Measurements from ENCODE around the gene CEP250.
A peak's percentile ranks its signal among the peaks of the same experiment; 100 is the strongest.
"Not testable (repeated sequence)": the region's sequence is repeated elsewhere in the genome, so short reads cannot be mapped to it uniquely, and the experiment has no call there.

CEP250 gene

DNA sequence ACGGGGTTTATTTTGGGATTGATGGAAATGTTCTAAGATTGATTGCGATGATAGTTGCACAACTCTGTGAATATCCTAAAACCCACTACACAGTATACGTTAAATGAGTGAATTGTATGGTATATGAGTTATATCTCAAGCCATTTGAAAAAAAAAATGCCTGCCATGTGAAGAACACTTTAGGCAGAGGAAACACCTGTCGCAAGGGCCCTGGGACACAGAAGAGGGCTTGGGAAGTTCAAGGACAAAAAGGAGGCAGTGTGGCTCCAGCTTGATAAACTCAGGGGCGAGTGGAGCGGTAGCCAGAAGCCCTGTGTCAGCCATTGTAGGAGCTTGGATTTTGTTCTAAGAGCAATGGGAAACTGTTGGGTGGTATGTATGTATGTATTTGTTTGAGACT, 37.0 kb downstream of the CEP250 start:
- no peak for DNase-seq (ENCODE audit: low read depth)

DNA sequence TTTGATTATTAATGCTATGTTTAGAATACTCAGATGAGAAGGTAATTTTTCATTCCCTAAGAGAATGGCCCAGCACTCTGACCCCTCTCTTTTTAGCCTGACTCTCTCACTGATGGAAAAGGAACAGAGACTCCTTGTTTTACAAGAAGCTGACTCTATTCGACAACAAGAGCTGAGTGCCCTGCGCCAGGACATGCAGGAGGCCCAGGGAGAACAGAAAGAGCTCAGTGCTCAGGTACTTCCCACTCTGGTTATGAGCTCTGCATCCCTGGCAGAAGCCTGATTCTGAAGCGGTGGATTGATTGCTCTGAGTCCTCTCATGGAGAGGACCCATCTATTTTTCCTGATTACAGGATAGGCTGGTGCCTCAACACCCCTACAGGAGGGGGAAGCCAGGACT, 41.1 kb downstream of the CEP250 start:
- no peak for DNase-seq (ENCODE audit: low read depth)

DNA sequence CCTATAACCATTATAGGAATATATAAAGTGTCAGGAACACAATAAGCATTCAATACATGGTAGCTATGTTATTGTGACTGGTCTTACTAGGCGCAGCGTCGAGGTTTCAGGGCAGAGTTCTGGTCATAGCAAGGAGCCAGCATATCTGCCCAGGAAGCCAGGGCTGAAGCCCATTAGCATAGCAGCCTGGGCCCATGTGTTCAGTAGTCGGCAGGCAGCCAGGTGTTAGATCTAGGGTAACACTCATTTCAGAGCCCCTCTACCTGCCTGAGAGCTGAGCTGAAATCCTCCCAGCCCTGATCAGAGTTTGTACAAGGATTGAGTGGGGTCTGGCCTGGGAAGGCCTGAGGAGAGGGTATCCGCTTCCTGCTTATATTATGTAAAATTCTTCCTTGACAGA, 41.9 kb downstream of the CEP250 start:
- DNase-seq (ENCODE audit: low read depth): no peak

DNA sequence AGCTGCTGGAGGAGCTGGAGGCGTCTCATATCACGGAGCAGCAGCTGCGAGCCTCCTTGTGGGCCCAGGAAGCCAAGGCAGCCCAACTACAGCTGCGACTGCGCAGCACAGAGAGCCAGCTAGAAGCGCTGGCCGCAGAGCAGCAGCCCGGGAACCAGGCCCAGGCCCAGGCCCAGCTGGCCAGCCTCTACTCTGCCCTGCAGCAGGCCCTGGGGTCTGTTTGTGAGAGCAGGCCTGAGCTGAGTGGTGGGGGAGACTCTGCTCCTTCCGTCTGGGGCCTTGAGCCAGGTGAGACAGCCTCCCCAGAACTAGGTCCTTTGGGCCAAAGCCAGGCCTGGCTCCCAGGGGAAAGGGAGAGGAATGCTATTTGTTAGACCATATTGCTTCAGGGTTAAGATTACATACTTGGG, 42.4 kb downstream of the CEP250 start:
- no peak for DNase-seq (ENCODE audit: low read depth)

DNA sequence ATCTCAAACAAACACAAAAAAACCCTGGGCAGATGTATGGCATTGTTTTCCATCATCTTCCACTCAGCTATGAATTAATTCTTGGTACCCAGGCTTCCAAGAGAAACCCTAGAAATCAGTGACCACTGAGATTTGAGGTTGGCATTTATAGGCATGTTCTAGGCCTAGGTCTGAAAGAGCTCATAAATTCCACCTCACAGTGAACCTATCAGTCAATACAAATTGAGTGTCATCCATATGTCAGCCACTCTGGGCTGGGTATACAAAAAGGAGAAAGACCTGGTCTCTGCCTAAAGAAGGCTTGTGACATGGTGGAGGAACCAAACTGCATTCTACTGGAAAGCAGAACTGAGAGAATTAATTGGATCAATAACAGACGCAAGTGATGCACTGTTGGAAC, 43.9 kb downstream of the CEP250 start:
- no peak for DNase-seq (ENCODE audit: low read depth)

DNA sequence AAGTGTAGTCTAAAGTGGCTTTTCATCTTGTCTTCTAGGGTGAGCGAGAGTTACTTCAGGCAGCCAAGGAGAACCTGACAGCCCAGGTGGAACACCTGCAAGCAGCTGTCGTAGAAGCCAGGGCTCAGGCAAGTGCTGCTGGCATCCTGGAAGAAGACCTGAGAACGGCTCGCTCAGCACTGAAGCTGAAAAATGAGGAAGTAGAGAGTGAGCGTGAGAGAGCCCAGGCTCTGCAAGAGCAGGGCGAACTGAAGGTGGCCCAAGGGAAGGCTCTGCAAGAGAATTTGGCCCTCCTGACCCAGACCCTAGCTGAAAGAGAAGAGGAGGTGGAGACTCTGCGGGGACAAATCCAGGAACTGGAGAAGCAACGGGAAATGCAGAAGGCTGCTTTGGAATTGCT, 47.0 kb downstream of the CEP250 start:
- no peak for DNase-seq (ENCODE audit: low read depth)

DNA sequence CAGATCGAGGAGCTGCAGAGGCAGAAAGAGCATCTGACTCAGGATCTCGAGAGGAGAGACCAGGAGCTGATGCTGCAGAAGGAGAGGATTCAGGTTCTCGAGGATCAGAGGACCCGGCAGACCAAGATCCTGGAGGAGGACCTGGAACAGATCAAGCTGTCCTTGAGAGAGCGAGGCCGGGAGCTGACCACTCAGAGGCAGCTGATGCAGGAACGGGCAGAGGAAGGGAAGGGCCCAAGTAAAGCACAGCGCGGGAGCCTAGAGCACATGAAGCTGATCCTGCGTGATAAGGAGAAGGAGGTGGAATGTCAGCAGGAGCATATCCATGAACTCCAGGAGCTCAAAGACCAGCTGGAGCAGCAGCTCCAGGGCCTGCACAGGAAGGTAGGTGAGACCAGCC, 47.9 kb downstream of the CEP250 start:
- no peak for DNase-seq (ENCODE audit: low read depth)

DNA sequence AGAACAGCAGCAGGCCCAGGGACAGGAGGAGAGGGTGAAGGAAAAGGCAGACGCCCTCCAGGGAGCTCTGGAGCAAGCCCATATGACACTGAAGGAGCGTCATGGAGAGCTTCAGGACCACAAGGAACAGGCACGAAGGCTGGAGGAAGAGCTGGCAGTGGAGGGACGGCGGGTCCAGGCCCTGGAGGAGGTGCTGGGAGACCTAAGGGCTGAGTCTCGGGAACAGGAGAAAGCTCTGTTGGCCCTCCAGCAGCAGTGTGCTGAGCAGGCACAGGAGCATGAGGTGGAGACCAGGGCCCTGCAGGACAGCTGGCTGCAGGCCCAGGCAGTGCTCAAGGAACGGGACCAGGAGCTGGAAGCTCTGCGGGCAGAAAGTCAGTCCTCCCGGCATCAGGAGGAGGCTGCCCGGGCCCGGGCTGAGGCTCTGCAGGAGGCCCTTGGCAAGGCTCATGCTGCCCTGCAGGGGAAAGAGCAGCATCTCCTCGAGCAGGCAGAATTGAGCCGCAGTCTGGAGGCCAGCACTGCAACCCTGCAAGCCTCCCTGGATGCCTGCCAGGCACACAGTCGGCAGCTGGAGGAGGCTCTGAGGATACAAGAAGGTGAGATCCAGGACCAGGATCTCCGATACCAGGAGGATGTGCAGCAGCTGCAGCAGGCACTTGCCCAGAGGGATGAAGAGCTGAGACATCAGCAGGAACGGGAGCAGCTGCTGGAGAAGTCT, 48.6 kb downstream of the CEP250 start:
- DNase-seq (ENCODE audit: low read depth): no peak

DNA sequence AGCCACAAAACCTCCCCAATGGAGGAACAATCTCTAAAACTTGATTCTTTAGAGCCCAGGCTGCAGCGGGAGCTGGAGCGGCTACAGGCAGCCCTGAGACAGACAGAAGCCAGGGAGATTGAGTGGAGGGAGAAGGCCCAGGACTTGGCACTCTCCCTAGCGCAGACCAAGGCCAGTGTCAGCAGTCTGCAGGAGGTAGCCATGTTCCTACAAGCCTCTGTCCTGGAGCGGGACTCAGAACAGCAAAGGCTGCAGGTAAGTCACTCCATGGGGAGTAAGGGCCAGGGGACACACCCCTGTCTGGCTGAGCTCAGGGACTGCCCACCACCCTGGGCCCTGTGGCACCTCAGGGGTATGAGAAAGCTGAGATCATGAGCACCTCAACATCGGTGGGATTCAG, 49.4 kb downstream of the CEP250 start:
- no peak for DNase-seq (ENCODE audit: low read depth)

DNA sequence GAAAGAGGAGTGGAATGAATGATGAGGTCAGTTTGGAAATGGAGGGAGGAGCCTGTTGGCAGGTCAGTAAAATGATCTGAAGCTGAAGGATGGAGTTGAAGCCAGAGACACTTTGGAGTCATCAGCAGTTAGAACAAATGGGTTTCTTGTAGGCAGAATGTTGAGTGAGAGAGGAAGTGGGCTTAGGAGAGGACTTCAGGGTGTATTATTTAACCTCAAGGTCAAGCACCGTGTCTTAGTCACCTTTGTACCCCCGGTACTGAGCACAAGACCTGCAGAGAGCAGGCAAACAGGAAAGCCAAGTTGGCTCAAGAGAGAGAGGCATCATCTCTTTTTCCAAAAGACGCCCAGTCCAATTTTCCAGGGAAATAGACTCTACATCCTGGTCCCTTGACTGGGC, 50.8 kb downstream of the CEP250 start:
- no peak for DNase-seq (ENCODE audit: low read depth)

DNA sequence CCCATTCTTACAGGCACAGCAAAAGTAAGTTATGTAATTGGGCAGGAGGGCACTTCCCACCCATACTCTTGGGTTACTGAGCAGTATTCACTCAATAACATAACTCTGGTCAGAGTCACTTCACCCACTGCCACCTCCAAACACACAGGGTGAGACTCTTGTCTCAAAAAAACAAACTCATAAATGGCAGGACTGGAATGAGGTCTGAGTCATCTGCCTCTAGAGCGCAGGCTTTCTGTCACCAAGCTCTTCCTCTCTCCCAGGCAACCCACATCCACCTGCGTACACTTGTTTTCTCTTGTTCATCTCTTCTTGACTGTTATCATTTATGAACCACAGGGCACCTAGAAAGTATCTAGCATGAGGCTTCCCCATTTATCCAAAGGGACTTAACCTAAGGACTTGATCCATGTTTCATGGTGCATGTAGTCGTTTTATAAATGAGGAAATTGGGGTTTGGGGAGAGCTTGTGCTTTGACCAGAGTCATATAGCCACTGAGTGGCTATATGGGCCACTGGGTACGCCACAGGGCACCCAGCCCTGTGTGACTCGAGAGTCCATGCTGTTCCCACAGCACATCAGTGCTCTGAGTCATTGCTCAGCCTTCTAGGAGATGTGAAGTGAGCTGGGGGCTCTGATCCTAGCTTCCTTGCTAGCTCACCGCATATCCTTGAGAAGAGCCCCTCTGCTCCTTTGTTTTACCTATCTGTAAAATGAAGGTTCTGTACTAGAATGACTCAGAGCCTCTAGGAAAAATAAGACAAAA, 51.7 kb downstream of the CEP250 start:
- DNase-seq (ENCODE audit: low read depth): no peak

DNA sequence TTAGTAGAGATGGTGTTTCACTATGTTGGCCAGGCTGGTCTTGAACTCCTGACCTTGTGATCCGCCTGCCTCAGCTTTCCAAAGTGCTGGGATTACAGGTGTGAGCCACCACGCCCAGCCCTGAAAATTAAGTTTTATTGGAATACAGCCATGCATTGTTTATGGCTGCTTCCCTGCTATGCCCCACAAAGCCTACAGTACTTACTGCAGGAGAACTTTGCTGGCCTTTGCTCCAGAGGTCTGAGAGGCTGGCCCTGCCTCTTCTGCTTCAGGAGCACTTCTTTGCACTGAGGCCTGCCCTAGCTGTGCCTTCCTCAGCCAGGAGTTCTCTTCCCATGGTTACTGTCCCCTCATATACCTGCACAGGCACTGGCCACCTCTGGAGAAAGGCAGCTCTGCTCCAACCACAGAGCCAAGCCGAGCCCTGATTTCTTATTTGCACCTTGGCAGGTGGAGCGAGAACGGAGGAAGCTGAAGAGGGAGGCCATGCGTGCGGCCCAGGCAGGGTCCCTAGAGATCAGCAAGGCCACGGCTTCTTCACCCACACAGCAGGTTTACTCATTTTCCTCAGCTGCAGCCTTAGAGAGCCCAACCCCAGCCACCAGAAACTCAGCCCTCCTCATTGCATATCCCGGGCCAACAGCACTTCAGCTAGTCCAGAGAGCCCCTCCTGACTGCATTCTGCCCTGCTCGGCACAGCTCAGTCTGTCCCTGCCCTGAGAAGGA, 53.3 kb downstream of the CEP250 start:
- DNase-seq (ENCODE audit: low read depth): no peak

DNA sequence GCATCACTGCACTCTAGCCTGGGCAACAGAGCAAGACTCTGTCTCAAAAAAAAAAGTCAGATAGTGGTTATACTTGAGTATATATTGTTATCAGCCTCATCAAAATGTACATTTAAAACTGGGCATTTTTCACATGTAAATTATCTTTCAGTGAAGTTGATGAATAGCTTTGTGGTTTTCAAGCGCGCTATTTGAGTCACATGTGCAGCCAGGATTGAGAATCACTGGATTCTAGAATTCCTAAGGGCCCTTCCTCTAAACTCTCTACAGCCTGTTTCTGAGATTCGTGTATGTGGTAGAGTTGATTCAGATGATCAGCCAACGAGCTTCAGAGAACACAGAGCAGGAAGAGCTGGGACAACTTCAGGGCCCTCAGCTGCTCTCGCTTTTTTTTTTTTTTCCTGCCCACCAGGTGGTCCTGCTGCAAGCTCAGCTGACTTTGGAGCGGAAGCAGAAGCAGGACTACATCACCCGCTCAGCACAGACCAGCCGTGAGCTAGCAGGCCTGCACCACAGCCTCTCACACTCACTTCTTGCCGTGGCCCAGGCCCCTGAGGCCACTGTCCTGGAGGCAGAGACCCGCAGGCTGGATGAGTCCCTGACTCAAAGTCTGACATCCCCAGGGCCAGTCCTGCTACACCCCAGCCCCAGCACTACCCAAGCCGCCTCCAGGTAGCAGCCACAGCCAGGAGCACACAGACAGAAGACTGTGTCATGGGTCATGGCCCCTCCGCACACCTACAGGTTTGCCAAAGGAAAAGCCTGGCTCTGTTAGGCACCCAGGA, 55.7 kb downstream of the CEP250 start:
- DNase-seq (ENCODE audit: low read depth): no peak

DNA sequence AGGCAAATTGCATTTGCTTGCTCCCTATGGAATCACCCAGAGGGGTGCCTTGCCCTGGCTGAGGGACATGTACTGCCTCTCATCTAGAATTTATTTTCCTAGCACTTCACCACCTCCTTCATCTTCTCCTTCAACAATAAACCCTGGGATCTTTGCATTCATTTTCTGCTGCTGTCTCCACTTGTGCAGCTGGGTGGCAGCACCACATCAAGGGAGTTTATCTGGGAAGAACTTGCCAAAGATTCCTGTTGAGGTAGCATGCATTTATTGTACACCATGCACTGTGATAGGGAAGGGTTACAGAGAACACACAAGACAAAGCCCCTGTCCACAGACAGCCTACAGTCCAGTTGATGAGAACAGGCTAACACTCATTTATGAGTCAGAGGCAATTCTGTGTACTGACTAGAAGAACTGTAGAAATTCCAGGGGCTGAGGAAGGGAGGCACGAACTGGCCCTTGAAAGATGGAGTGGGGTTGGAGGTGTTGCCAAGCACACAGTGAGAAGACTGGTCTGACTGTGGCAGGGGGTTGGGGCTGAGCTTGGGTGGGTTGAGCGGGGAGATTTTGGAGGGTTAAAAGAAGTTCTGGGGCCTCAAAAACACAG, 56.5 kb downstream of the CEP250 start:
- DNase-seq (ENCODE audit: low read depth): no peak

DNA sequence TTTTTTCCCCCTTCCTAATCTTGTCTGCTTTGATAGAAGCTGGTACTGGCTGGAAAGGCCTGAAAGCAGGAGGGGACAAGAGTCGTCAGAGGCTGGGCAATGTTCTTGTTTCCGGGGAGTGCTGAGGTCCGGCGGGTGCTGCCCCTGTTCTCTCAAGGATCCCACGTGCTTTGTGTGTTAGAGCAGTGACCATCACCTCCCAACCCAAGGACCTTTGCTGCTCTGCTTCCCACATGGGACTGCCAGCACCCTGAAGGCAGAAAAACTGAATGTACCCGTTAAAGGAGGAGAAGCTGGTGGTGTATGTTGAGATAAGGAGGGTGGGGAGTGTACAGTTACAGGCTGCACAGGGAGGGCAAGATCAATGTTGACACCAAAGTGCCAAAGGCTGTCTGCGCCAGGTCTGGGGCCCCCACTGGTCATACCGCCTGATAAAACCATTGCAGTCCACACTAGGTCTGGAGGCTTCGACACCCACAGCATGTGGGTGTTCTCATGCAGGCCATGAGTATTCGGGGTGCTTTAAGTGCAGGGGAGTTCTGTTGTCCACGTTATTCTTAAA, 59.1 kb downstream of the CEP250 start:
- DNase-seq (ENCODE audit: low read depth): no peak

DNA sequence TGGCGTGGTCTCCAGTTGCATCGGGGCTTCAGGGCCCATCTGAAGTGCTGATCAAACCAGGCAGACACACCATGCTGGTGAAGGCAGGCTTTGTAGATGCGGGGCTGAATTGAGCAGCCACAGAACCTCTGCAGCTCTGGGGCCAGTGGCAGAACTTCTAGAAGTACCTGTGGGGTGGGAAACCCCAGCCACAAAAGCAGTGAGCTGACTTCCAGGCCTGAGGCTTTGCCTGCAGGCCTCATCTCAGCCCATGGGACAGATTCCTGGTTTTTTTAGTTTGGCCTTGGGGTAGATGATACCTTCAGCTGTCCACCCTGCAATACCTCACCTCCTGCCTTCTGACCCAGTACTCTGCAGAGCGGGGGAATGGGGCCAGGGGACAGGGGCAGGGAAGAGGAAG, 59.9 kb downstream of the CEP250 start:
- no peak for DNase-seq (ENCODE audit: low read depth)

DNA sequence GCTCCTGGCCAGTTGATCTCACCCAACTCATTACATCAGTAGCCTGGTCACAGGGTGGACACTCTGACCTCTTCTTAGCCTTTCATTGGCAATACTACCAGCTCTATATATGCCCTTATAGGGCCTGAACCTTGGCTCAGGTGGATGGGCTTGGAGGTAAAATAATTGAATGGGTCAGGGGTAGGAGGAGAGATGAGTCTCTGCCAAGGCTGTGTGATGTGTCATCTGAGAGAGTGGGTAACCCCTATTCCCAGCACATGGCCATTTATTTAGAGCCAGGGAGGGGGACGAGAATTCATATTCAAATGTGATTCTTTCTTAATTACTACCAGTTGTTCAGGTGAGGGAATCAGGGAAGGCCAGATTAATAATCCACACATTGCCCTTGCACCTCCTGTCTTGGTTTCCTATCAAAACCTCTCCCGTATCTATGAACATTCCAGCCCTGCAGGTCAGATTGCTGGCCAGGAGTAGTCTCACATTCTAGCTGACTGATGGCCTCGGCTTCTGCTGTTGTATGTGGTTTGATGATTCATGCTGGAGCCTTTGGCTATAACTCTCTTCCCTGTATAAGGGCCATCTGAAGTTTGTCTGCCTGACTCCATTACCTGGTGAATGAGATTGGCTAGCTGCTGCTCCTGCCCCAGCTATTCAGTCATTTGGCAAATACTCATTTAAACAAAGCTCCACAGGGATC, 60.7 kb downstream of the CEP250 start:
- peak; percentile 39 for DNase-seq (ENCODE audit: low read depth)

DNA sequence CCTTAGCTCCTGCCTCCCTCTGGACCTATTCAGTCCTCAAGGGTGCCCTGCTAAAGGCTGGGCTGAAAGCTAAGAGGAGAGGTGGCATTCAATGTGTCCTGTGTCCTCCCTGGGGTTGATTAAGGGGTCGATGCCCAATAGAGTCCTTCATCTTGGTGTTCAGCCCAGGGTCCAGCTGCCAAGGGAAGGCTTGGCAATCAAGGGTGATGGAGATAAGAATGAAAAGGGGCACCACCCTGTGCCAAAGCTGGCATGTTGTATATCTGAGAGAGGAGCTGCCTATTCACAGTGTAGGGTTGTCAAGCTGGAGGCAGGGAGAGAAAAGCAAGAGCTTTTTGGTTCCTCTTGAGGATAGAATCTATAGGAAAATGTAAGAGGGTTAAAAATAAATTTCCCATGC, 61.7 kb downstream of the CEP250 start:
- no peak for DNase-seq (ENCODE audit: low read depth)

DNA sequence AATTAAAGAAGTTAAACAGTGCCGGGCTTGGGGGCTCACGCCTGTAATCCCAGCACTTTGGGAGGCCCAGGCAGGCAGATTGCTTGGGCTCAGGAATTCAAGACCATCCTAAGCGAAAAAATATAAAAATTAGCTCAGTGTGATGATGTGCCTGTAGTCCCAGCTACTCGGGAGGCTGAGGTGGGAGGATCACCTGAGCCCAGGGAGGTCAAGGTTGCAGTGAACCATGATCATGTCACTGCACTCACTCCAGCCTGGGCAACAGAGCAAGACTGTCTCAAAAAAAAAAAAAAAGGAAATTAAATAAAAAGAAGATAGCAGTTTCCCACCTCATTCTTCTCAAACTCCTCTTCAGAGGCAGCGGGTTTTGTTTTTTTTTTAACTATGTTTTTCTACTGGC, 62.4 kb downstream of the CEP250 start:
- DNase-seq (ENCODE audit: low read depth): not testable (repeated sequence)

DNA sequence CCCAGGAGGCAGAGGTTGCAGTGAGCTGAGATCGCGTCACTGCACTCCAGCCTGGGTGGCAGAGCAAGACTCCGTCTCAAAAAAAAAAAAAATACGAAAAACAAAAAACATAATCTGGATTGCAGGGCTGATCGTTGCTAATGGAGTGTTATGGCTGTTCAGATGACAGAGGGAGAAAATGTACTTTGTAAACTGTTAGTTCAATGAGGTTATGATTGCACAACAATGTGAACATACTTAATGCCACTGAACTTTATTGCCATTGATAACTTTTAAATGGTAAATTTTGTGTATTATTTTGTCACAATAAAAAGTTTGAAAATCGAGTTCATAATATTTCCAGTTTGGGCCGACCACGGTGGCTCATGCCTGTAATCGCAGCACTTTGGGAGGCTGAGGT, 63.6 kb downstream of the CEP250 start:
- DNase-seq (ENCODE audit: low read depth): no peak

DNA sequence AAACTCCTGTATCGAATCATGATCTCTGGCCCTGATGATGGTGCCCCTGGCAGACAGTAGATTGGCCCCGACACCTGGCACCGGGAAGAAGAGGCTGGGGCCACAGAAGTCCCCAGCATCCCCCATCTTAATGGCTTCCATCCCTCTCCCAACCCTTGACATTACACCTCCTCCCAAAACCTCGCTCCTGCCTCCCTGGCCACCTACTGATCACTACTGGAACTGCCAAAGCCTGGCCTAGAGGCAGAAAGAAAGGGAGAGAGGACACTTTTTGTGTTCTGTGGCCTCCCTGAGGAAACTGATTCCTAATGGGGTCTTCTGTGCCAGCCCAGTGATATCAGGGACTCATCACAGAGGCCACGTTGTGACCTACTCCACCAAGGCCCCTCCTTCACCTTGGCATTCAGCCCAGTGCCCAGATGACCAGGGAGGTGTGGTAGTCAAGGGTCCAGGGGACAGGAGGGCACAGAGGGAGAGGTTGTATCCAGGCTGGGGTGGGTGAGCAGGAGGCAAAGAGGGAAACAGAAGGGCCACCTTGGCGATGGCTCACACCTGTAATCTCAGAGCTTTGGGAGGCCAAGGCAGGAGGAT, 68.0 kb downstream of the CEP250 start:
- DNase-seq (ENCODE audit: low read depth): no peak

Data from GM04503 (cell line).